PC-9 (cell line): ENCODE results near the gene GPATCH2. TPM values are rescaled to one million over a fixed set of nuclear protein-coding genes. Genes with fewer than 3 reads are reported as not detected.
A peak's percentile ranks its signal among the peaks of the same experiment; 100 is the strongest.

ENCODE experiments used
- BruUV-seq: library from RNA; stranded (reverse); fragments of 400-500 nt; replicated peaks from 2 replicates; lab custom pipeline; 2021; lab: Mats Ljungman, UMichigan
- CTCF ChIA-PET: fragments of 300-600 bp; sonication (Branson Sonifier 250); formaldehyde crosslinking; loops from one replicate; lab custom pipeline; 2022; ENCODE audit warnings: antibody characterized with exemption; lab: Charles Lee
- POLR2A ChIA-PET: fragments of 300-600 bp; sonication (Branson Sonifier 250); formaldehyde crosslinking; loops from one replicate; lab custom pipeline; 2022; ENCODE audit warnings: antibody characterized with exemption; ENCODE audit not compliant: unreplicated experiment; lab: Charles Lee
- DNase-seq, 2 experiments: peaks; one replicate each; pipeline versions ENCODE4 v3.0.0 to v3.0.0-alpha.2; 2015 to 2022; ENCODE audit warnings: mixed read lengths in 1 of 2
- H2AFZ ChIP-seq: fragments of 200-600 bp; sonication (generic); 2 replicates; pipeline ENCODE4 v1.8.1; 2017; ENCODE audit warnings: antibody characterized with exemption
- H3F3A ChIP-seq: fragments of 200-600 bp; sonication (generic); 2 replicates; pipeline ENCODE4 v1.8.1; 2017; ENCODE audit warnings: antibody characterized with exemption, mild to moderate bottlenecking, low read depth; ENCODE audit not compliant: insufficient read depth
- H3K27ac ChIP-seq: fragments of 200-600 bp; sonication (generic); 2 replicates; pipeline ENCODE4 v1.6.1; 2016; ENCODE audit warnings: mixed run types
- H3K27me3 ChIP-seq: fragments of 200-600 bp; sonication (generic); 2 replicates; pipeline ENCODE4 v1.6.1; 2016; ENCODE audit warnings: low read depth, mixed run types; ENCODE audit not compliant: insufficient read depth
- H3K36me3 ChIP-seq: fragments of 200-600 bp; sonication (generic); 2 replicates; pipeline ENCODE4 v1.6.1; 2016; ENCODE audit warnings: low read depth, mixed run types
- H3K4me1 ChIP-seq: fragments of 200-600 bp; sonication (generic); replicated peaks from 2 replicates; pipeline ENCODE4 v1.6.1; 2016; ENCODE audit warnings: mixed run types; ENCODE audit not compliant: insufficient read depth
- H3K4me2 ChIP-seq: fragments of 200-600 bp; sonication (generic); 2 replicates; pipeline ENCODE4 v1.6.1; 2017; ENCODE audit warnings: mixed run types
- H3K4me3 ChIP-seq: fragments of 200-600 bp; sonication (generic); 2 replicates; pipeline ENCODE4 v1.6.1; 2016; ENCODE audit warnings: mixed run types
- H3K79me2 ChIP-seq: fragments of 200-600 bp; sonication (generic); 2 replicates; pipeline ENCODE4 v1.6.1; 2017; ENCODE audit warnings: low read depth, mixed run types
- H3K9me2 ChIP-seq: fragments of 200-600 bp; sonication (generic); 2 replicates; pipeline ENCODE4 v1.8.1; 2017; ENCODE audit warnings: mild to moderate bottlenecking; ENCODE audit not compliant: insufficient read depth
- H3K9me3 ChIP-seq: fragments of 200-600 bp; sonication (generic); 2 replicates; pipeline ENCODE4 v1.8.1; 2016; ENCODE audit warnings: low read depth; ENCODE audit not compliant: insufficient read depth
- H4K20me1 ChIP-seq: fragments of 200-600 bp; sonication (generic); 2 replicates; pipeline ENCODE4 v1.8.1; 2017; ENCODE audit not compliant: insufficient read depth
- EZH2 ChIP-seq: fragments of 200-600 bp; sonication (generic); IDR thresholded peaks from 2 replicates; pipeline ENCODE4 v1.8.0; 2017; ENCODE audit warnings: antibody characterized with exemption, low read depth
- intact Hi-C: fragments of 100-400 bp; cut with micrococcal nuclease; formaldehyde crosslinking; loops from one replicate; pipeline ENCODE4 v1.10.0; 2022; ENCODE audit not compliant: unreplicated experiment
- total RNA-seq: library from RNA; stranded (reverse); gene quantifications from 2 replicates; pipeline ENCODE4 v1.2.3, GENCODE V29; 2021
- TF ChIP-seq, protein P1 (sequence below): fragments of 200-600 bp; sonication (generic); conservative IDR thresholded peaks from 2 replicates; pipeline ENCODE4 v1.6.1; 2017; ENCODE audit warnings: mixed run types, antibody characterized with exemption, mild to moderate bottlenecking, moderate library complexity

GPATCH2 gene
- total RNA-seq, 1 experiment from 2014 or later: 14.8 TPM

DNA sequence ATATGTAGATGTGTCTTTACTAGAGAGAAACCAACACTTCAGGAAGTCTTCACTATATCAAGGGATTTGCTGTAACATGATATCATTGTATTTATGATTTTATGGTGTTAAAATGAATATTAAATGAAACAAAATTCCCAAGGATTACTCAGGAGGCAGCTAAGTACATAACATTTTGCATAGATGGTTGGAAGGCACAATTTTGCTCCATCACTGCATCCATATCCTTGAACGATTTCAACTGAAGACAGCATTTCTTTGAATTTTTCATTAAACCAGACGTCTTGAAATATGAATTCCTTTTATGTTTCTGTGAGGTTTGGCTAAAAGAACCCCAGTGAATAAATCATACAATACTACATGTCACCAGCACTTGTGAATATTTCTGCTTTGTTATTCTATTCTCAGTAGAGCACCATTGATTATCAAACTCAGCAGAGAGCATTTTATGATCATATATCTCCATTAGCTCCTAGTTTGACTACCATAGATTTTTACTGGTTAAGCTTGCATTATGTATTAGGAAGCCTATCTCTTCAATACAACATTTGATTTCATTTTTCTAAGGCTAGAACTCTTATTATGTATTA lies 37.6 kb upstream of the GPATCH2 start:
- H3F3A ChIP-seq: no peaks in the 10 kb centered on the region
- no peaks in the 10 kb centered on the region for H4K20me1 ChIP-seq
- H3K27ac ChIP-seq: no peak overlapping the region
- H3K4me2 ChIP-seq: no peak overlapping the region
- no peaks in the 10 kb centered on the region for H3K27me3 ChIP-seq
- intact Hi-C loops: no loop called here
- no peaks in the 10 kb centered on the region for H3K4me1 ChIP-seq
- H3K79me2 ChIP-seq: no peaks in the 10 kb centered on the region
- CTCF ChIA-PET: no interaction called here
- H3K9me3 ChIP-seq: no peaks in the 10 kb centered on the region
- H3K9me2 ChIP-seq: no peaks in the 10 kb centered on the region; the same call in 1 of the 2 replicates
- H3K4me3 ChIP-seq: no peak overlapping the region
- no peaks in the 10 kb centered on the region for H3K36me3 ChIP-seq
- POLR2A ChIA-PET: no interaction called here
- no TSS peak for BruUV-seq
- no peak for DNase-seq
- H2AFZ ChIP-seq: no peak overlapping the region
- TF ChIP-seq EZH2: no peak
- TF ChIP-seq, protein P1, sequence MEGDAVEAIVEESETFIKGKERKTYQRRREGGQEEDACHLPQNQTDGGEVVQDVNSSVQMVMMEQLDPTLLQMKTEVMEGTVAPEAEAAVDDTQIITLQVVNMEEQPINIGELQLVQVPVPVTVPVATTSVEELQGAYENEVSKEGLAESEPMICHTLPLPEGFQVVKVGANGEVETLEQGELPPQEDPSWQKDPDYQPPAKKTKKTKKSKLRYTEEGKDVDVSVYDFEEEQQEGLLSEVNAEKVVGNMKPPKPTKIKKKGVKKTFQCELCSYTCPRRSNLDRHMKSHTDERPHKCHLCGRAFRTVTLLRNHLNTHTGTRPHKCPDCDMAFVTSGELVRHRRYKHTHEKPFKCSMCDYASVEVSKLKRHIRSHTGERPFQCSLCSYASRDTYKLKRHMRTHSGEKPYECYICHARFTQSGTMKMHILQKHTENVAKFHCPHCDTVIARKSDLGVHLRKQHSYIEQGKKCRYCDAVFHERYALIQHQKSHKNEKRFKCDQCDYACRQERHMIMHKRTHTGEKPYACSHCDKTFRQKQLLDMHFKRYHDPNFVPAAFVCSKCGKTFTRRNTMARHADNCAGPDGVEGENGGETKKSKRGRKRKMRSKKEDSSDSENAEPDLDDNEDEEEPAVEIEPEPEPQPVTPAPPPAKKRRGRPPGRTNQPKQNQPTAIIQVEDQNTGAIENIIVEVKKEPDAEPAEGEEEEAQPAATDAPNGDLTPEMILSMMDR: no peak

DNA sequence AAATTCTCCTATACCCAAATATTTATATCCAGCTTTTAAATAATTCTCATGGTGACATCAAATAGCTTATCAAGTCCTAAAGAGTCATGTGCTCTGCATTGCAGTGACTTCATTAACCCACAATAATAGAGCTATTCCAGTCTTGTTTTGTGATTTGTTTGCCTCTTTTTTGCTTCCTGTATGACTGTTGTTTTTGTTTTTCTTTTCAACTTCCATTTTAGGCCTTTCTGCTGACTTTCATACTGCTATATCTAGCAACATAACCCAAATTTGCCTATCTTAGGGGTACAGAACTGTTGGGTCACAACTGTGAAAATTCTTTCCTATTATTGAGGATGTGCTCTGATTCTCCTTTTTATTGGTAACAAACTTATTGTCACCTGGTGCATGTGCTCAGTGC lies 30.5 kb upstream of the GPATCH2 start:
- Histone ChIP-seq H3K36me3 (no peaks in the 10 kb centered on the region), H3K4me3 (no peak overlapping the region), H3K27ac (no peak overlapping the region), H3K4me2 (no peak overlapping the region), H3K4me1 (0 out of 2 replicates have a peak, but pooled peaks cover 6% of the 10 kb centered on the region), H3F3A (peaks cover 5% of the 10 kb centered on the region; the same call in 1 of the 2 replicates), H3K9me2 (no peaks in the 10 kb centered on the region; the same call in 1 of the 2 replicates), H3K79me2 (no peaks in the 10 kb centered on the region), H3K27me3 (no peaks in the 10 kb centered on the region), H2AFZ (no peak overlapping the region), H3K9me3 (no peaks in the 10 kb centered on the region), H4K20me1 (no peaks in the 10 kb centered on the region)
- POLR2A ChIA-PET: no interaction called here
- no TSS peak for BruUV-seq
- CTCF ChIA-PET: interaction anchor here (0.6 kb wide), 1 partner anchor 558 kb away, joined by 5 read pairs; no protein-coding TSS in a partner anchor
- intact Hi-C loops: no loop called here
- TF ChIP-seq, protein P1: no peak
- no peak for TF ChIP-seq EZH2
- DNase-seq: no peak

DNA sequence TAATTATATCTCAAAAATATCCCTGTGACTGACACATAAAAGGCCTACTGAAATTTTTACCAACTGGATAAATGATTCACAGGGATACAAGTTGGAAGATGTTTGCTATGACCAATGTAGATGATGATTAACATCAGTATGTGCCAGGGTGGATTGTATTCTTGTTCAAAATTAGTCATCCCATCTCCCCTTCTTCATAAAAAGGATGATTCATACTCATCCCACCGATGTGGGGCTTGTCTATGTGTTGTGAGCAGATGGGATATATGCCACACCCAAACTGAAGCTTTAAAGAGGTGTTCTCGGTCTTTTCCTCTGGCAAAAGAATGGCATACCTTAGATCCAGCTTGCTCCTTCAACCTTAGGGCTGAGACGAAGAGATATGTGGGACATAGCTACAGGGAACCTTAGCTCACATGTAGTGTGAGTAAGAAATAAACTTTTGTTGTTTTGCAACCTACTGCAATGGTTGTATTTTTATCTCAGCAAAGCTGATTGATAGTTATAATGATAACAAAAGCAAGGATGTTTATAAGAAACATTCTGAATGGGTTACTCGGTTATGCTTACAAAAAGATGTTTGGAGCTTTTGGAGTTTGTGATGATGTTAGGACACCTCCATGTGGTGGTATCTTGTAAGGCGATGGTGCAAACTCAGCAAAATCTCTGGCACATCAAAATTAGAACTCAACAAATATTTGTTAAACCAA lies 29.6 kb upstream of the GPATCH2 start:
- no peaks in the 10 kb centered on the region for H4K20me1 ChIP-seq
- H3K27ac ChIP-seq: no peak overlapping the region
- no peak overlapping the region for H3K4me2 ChIP-seq
- POLR2A ChIA-PET: interaction anchor here (0.6 kb wide), 1 partner anchor 1908 kb away, joined by 3 read pairs; no protein-coding TSS in a partner anchor
- no TSS peak for BruUV-seq
- H3K4me3 ChIP-seq: no peak overlapping the region
- 0 out of 2 replicates have a peak, but pooled peaks cover 6% of the 10 kb centered on the region for H3K4me1 ChIP-seq
- no peaks in the 10 kb centered on the region for H3K9me3 ChIP-seq
- no peak overlapping the region for H2AFZ ChIP-seq
- CTCF ChIA-PET: interaction anchor here (0.6 kb wide), 3 partner anchors 119 to 557 kb away, joined by 3 to 5 read pairs (median 4); no protein-coding TSS in a partner anchor
- peaks cover 5% of the 10 kb centered on the region; the same call in 1 of the 2 replicates for H3F3A ChIP-seq
- no peaks in the 10 kb centered on the region for H3K27me3 ChIP-seq
- TF ChIP-seq, protein P1: 0 out of 2 replicates have a peak, but pooled peaks have one; percentile 29
- TF ChIP-seq EZH2: no peak
- intact Hi-C loops: no loop called here
- H3K79me2 ChIP-seq: no peaks in the 10 kb centered on the region
- no peaks in the 10 kb centered on the region for H3K9me2 ChIP-seq
- no peaks in the 10 kb centered on the region for H3K36me3 ChIP-seq
- DNase-seq: peak in 1 of 2 experiments; percentile 39
